ENCODE measurements around the gene RAB25.
A peak's percentile ranks its signal among the peaks of the same experiment; 100 is the strongest.

The RAB25 gene

GRCh38 chr1:156063997-156064285, 3.0 kb downstream of the RAB25 start:
- no CpG with 5 or more reads among the region's 2 CpGs for WGBS (ENCODE audit: extremely low coverage, insufficient coverage, insufficient read length)
- Histone ChIP-seq H3K79me2 (ENCODE audit: control insufficient read depth, insufficient read depth, low read length, poor library complexity) (peaks cover 2% of the 10 kb centered on the region), H2AK5ac (ENCODE audit: low read length) (no peak overlapping the region)

GRCh38 chr1:156064615-156065014, 3.7 kb downstream of the RAB25 start:
- Histone ChIP-seq H3K79me2 (ENCODE audit: control insufficient read depth, insufficient read depth, low read length, poor library complexity) (peaks cover 2% of the 10 kb centered on the region), H2BK12ac (ENCODE audit: low read length) (no peak overlapping the region), H3K27me3 (ENCODE audit: insufficient read depth, low read length) (no peaks in the 10 kb centered on the region), H4K12ac (ENCODE audit: low read depth, low read length) (no peak overlapping the region), H3K9me3 (ENCODE audit: insufficient read depth, low read depth, low read length) (no peaks in the 10 kb centered on the region), H3K4ac (ENCODE audit: low read depth, low read length) (no peak overlapping the region), H3K4me3 (ENCODE audit: low read depth, low read length) (no peak overlapping the region), H3K4me2 (ENCODE audit: low read length) (no peak overlapping the region), H2AK5ac (ENCODE audit: low read length) (no peak overlapping the region), H2BK5ac (ENCODE audit: low read depth, low read length, poor library complexity) (no peak overlapping the region), H3K23ac (ENCODE audit: low read length) (no peak overlapping the region), H3K4me1 (ENCODE audit: control insufficient read depth in 1 of 2, insufficient read depth in 2 of 2, low read length in 2 of 2) (peaks cover 4 to 5% of the 10 kb centered on the region in 2 experiments), H3K36me3 (ENCODE audit: control insufficient read depth in 1 of 2, insufficient read depth in 2 of 2, low read length in 2 of 2) (peaks cover 7 to 10% of the 10 kb centered on the region in 2 experiments), H3K18ac (ENCODE audit: low read length) (no peak overlapping the region), H3K79me1 (ENCODE audit: low read length) (peaks cover 3% of the 10 kb centered on the region), H2BK120ac (ENCODE audit: insufficient read depth, low read length, poor library complexity) (no peak overlapping the region), H4K8ac (ENCODE audit: low read depth, low read length) (no peak overlapping the region), H4K91ac (ENCODE audit: low read depth, low read length) (no peak overlapping the region), H2AFZ (ENCODE audit: insufficient read depth, low read length, poor library complexity) (no peak overlapping the region), H3K9ac (ENCODE audit: low read length) (no peak overlapping the region), H3K14ac (ENCODE audit: low read length) (no peak overlapping the region), H3K27ac (ENCODE audit: low read depth, low read length) (no peak overlapping the region)
- no CpG with 5 or more reads among the region's 2 CpGs for WGBS (ENCODE audit: extremely low coverage, insufficient coverage, insufficient read length)
- no peak for DNase-seq

More at GRCh38 chr1:156063997-156064285, 3.0 kb downstream of the RAB25 start:
- H4K91ac ChIP-seq (ENCODE audit: low read depth, low read length): no peak overlapping the region
- peaks cover 6 to 8% of the 10 kb centered on the region in 2 experiments for H3K36me3 ChIP-seq (ENCODE audit: control insufficient read depth in 1 of 2, insufficient read depth in 2 of 2, low read length in 2 of 2)
- no peak overlapping the region for H4K8ac ChIP-seq (ENCODE audit: low read depth, low read length)
- no peaks in the 10 kb centered on the region for H3K9me3 ChIP-seq (ENCODE audit: insufficient read depth, low read depth, low read length)
- no peaks in the 10 kb centered on the region for H3K27me3 ChIP-seq (ENCODE audit: insufficient read depth, low read length)
- H2BK120ac ChIP-seq (ENCODE audit: insufficient read depth, low read length, poor library complexity): no peak overlapping the region
- no peak overlapping the region for H2BK5ac ChIP-seq (ENCODE audit: low read depth, low read length, poor library complexity)
- no peak overlapping the region for H2BK12ac ChIP-seq (ENCODE audit: low read length)
- H3K4me2 ChIP-seq (ENCODE audit: low read length): no peak overlapping the region
- no peak overlapping the region for H4K12ac ChIP-seq (ENCODE audit: low read depth, low read length)
- no peak overlapping the region for H3K18ac ChIP-seq (ENCODE audit: low read length)
- DNase-seq: no peak
- no peak overlapping the region for H3K23ac ChIP-seq (ENCODE audit: low read length)
- H3K14ac ChIP-seq (ENCODE audit: low read length): no peak overlapping the region
- H2AFZ ChIP-seq (ENCODE audit: insufficient read depth, low read length, poor library complexity): no peak overlapping the region
- no peak overlapping the region for H3K9ac ChIP-seq (ENCODE audit: low read length)
- H3K79me1 ChIP-seq (ENCODE audit: low read length): peaks cover 3% of the 10 kb centered on the region
- no peak overlapping the region for H3K4me3 ChIP-seq (ENCODE audit: low read depth, low read length)
- H3K4ac ChIP-seq (ENCODE audit: low read depth, low read length): no peak overlapping the region
- H3K4me1 ChIP-seq (ENCODE audit: control insufficient read depth in 1 of 2, insufficient read depth in 2 of 2, low read length in 2 of 2): peaks cover 4 to 5% of the 10 kb centered on the region in 2 experiments
- H3K27ac ChIP-seq (ENCODE audit: low read depth, low read length): no peak overlapping the region

- H3K79me1 ChIP-seq (ENCODE audit: low read length): peaks cover 3% of the 10 kb centered on the region
- H2BK120ac ChIP-seq (ENCODE audit: insufficient read depth, low read length, poor library complexity): no peak overlapping the region
- no peak overlapping the region for H3K4me2 ChIP-seq (ENCODE audit: low read length)
- no peak overlapping the region for H3K4ac ChIP-seq (ENCODE audit: low read depth, low read length)
- no peak for DNase-seq
- no peaks in the 10 kb centered on the region for H3K9me3 ChIP-seq (ENCODE audit: insufficient read depth, low read depth, low read length)
- no peak overlapping the region for H3K4me3 ChIP-seq (ENCODE audit: low read depth, low read length)
- no peak overlapping the region for H4K91ac ChIP-seq (ENCODE audit: low read depth, low read length)
- peaks cover 2% of the 10 kb centered on the region for H3K79me2 ChIP-seq (ENCODE audit: control insufficient read depth, insufficient read depth, low read length, poor library complexity)
- no peaks in the 10 kb centered on the region for H3K27me3 ChIP-seq (ENCODE audit: insufficient read depth, low read length)
- H3K27ac ChIP-seq (ENCODE audit: low read depth, low read length): no peak overlapping the region
- H3K36me3 ChIP-seq (ENCODE audit: control insufficient read depth in 1 of 2, insufficient read depth in 2 of 2, low read length in 2 of 2): peaks cover 13 to 16% of the 10 kb centered on the region in 2 experiments
- H3K23ac ChIP-seq (ENCODE audit: low read length): peak overlapping the region; percentile 52
- no peak overlapping the region for H3K18ac ChIP-seq (ENCODE audit: low read length)
- no peak overlapping the region for H2BK12ac ChIP-seq (ENCODE audit: low read length)
- peaks cover 4 to 5% of the 10 kb centered on the region in 2 experiments for H3K4me1 ChIP-seq (ENCODE audit: control insufficient read depth in 1 of 2, insufficient read depth in 2 of 2, low read length in 2 of 2)
- no peak overlapping the region for H4K8ac ChIP-seq (ENCODE audit: low read depth, low read length)
- no peak overlapping the region for H2AK5ac ChIP-seq (ENCODE audit: low read length)
- H2BK5ac ChIP-seq (ENCODE audit: low read depth, low read length, poor library complexity): no peak overlapping the region
- H3K14ac ChIP-seq (ENCODE audit: low read length): no peak overlapping the region
- no peak overlapping the region for H3K9ac ChIP-seq (ENCODE audit: low read length)
- H4K12ac ChIP-seq (ENCODE audit: low read depth, low read length): no peak overlapping the region
- no CpG with 5 or more reads among the region's 3 CpGs for WGBS (ENCODE audit: extremely low coverage, insufficient coverage, insufficient read length)
- H2AFZ ChIP-seq (ENCODE audit: insufficient read depth, low read length, poor library complexity): no peak overlapping the region
Measured at GRCh38 chr1:156065212-156065611, 4.3 kb downstream of the RAB25 start.

GRCh38 chr1:156065871-156066270, 4.9 kb downstream of the RAB25 start:
- Histone ChIP-seq H3K9ac (ENCODE audit: low read length) (no peak overlapping the region), H3K4me3 (ENCODE audit: low read depth, low read length) (no peak overlapping the region), H3K9me3 (ENCODE audit: insufficient read depth, low read depth, low read length) (no peaks in the 10 kb centered on the region), H3K27ac (ENCODE audit: low read depth, low read length) (no peak overlapping the region), H3K18ac (ENCODE audit: low read length) (no peak overlapping the region), H3K4ac (ENCODE audit: low read depth, low read length) (no peak overlapping the region), H2BK5ac (ENCODE audit: low read depth, low read length, poor library complexity) (no peak overlapping the region), H3K4me1 (ENCODE audit: control insufficient read depth in 1 of 2, insufficient read depth in 2 of 2, low read length in 2 of 2) (peaks cover 4 to 5% of the 10 kb centered on the region in 2 experiments), H2AK5ac (ENCODE audit: low read length) (no peak overlapping the region), H3K4me2 (ENCODE audit: low read length) (no peak overlapping the region), H3K14ac (ENCODE audit: low read length) (no peak overlapping the region), H4K91ac (ENCODE audit: low read depth, low read length) (no peak overlapping the region), H2BK120ac (ENCODE audit: insufficient read depth, low read length, poor library complexity) (no peak overlapping the region), H4K12ac (ENCODE audit: low read depth, low read length) (no peak overlapping the region), H3K79me1 (ENCODE audit: low read length) (peaks cover 3% of the 10 kb centered on the region), H2BK12ac (ENCODE audit: low read length) (no peak overlapping the region), H3K36me3 (ENCODE audit: control insufficient read depth in 1 of 2, insufficient read depth in 2 of 2, low read length in 2 of 2) (peaks cover 19 to 21% of the 10 kb centered on the region in 2 experiments), H4K8ac (ENCODE audit: low read depth, low read length) (no peak overlapping the region), H2AFZ (ENCODE audit: insufficient read depth, low read length, poor library complexity) (no peak overlapping the region), H3K79me2 (ENCODE audit: control insufficient read depth, insufficient read depth, low read length, poor library complexity) (peaks cover 2% of the 10 kb centered on the region), H3K27me3 (ENCODE audit: insufficient read depth, low read length) (no peaks in the 10 kb centered on the region), H3K23ac (ENCODE audit: low read length) (no peak overlapping the region)
- no CpG with 5 or more reads among the region's 16 CpGs for WGBS (ENCODE audit: extremely low coverage, insufficient coverage, insufficient read length)
- no peak for DNase-seq

All from trophoblast cell (in vitro differentiated cells and primary cell).